Activated T-cell treated with anti-CD3 and anti-CD28 coated beads for 24 hours (primary cell): ENCODE measurements around the gene MAGOHB.

Experiments used
- DNase-seq: peaks from one replicate; pipeline ENCODE4 v3.0.0-alpha.2; 2020; ENCODE audit warnings: low read depth

The MAGOHB gene

DNA sequence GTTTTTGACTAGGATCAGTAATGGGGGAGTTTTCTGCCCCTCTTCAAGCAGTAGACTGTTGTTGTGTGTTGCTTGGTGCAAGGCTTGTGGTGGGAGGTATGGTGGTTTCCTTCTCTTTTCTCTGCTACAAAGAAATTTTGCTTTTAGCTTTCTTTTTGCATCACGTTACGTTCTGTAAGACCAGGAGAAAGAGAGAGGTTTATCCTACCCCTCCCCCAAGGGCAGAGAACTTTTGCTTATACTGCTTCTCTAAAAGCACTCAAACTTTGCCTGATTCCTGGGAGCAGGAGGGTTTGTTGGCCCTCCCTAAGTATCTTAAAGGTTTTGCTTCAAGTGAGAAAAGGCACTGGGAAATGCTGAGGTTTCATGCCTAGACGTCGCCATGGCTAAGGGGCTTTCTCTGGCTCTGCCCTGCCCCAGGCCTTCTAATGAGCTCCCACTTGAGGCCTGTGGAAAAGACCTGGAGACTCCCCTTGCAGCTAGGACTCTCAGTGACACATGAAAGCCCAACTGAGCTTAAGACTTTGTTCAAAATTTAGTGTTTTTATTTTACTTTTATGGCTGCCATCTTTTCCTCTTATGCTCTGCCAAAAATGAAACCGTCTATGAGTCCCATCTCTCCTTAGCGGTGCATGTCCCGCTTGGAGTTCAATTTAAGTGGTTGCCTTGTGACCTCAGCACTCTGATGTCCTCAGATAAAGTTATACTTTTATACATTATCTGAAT, 58.5 kb downstream of the MAGOHB start:
- DNase-seq: no peak

DNA sequence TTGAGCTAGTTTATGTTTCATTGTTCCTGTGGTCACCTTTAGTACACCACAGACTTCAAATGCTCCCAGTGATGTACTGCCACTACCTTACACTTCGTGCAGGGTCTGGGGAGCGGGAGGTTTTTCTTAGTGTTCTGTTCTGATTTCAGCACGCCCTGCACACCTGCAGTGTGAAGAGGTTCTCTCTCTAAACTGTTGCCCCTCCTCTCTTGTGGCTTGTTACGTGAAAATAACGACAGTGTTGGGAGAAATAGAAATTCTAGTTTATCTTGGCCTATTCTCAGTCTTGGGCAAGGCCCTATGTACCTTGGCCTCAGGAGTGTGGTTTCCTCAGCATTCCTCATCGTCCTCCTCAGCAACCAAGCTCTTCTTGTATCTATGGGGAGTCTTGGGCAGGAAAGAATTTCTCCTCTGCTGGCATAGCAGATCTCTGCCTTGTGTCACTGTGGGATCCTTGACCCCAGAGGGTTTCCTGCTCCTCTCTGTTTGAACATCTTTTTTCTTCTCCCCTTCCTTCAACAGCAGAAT, 59.1 kb downstream of the MAGOHB start:
- no peak for DNase-seq
